ENCODE results near the gene PYGM. TPM values are rescaled to one million over a fixed set of nuclear protein-coding genes. Genes with fewer than 3 reads are reported as not detected.

PYGM gene
- total and polyA plus RNA-seq, 2 of the 8 experiments (the other 6 are each of a cell fraction or from before 2014, with no cell fraction given), result 9.6 to 10.0 TPM

DNA sequence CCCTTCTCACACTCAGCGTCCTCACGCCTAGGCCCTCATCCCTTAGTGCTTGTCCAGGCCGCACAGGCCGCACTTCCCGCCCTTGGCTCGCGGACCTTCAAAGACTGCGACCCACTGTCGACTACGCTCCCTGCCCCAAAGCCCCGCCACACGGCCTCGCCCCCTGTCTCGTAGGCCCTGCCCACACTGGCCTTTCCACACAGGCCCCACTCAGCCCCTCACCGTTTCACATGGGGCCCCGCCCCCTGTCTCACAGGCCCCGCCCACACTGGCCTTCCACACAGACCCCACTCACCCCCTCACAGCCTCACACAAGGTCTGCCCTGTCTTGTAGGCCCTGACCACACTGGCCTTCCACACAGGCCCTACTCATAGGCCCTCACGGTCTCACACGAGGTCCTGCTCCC, 47.8 kb downstream of the PYGM start:
- no peak overlapping the region for H4K91ac ChIP-seq (replicated peaks; ENCODE audit: insufficient read length, low read length)
- FAIRE-seq, result no peak
- ChIA-PET CTCF (ENCODE audit: partially characterized antibody) (no interaction called here), POLR2A (ENCODE audit: partially characterized antibody) (no interaction called here)
- peak overlapping the region; percentile 99 for H2BK15ac ChIP-seq (ENCODE audit: low read length)
- TF ChIP-seq, protein P1, sequence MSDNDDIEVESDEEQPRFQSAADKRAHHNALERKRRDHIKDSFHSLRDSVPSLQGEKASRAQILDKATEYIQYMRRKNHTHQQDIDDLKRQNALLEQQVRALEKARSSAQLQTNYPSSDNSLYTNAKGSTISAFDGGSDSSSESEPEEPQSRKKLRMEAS (IDR thresholded peaks at IDR 0.05), result peak; percentile 85
- TF ChIP-seq RXRA (IDR thresholded peaks at IDR 0.05; ENCODE audit: insufficient read depth, low read depth, low read length) (no peak), KDM4A (IDR thresholded peaks at IDR 0.05; ENCODE audit: low read depth, low read length, severe bottlenecking) (no peak)
- TF ChIP-seq, protein P2, sequence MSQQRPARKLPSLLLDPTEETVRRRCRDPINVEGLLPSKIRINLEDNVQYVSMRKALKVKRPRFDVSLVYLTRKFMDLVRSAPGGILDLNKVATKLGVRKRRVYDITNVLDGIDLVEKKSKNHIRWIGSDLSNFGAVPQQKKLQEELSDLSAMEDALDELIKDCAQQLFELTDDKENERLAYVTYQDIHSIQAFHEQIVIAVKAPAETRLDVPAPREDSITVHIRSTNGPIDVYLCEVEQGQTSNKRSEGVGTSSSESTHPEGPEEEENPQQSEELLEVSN (IDR thresholded peaks at IDR 0.05), result peak; percentile 97
- no peaks in the 10 kb centered on the region; the same call in 1 of the 2 replicates for H3K79me1 ChIP-seq (ENCODE audit: low read depth, low read length)
- peak overlapping the region; percentile 45; the same call in 1 of the 2 replicates for H2BK12ac ChIP-seq (ENCODE audit: low read depth, low read length)
- peak overlapping the region in 3 of 4 experiments; percentile 20 to 55 (median 29); a peak in 4 of 8 replicates for H3K4me3 ChIP-seq (ENCODE audit: extremely low read depth in 1 of 4, insufficient read depth in 2 of 4, low read depth in 3 of 4, low read length in 4 of 4)
- peaks cover 12 to 49% (median 33%) of the 10 kb centered on the region in 4 experiments for H3K27me3 ChIP-seq (replicated peaks in 1 of 4; ENCODE audit: control insufficient read depth in 3 of 4, extremely low read depth in 1 of 4, insufficient read depth in 3 of 4, low read length in 3 of 4)
- peak overlapping the region; percentile 66 to 80 for H3K4me2 ChIP-seq (ENCODE audit: insufficient read depth in 1 of 2, low read depth in 2 of 2, low read length in 2 of 2)
- peak overlapping the region; percentile 67; the same call in 1 of the 2 replicates for H2AK5ac ChIP-seq (ENCODE audit: low read depth, low read length)
- H3K23ac ChIP-seq (ENCODE audit: insufficient read length), result no peak overlapping the region
- H2BK5ac ChIP-seq (ENCODE audit: low read depth, low read length), result peak overlapping the region; percentile 20; the same call in 1 of the 2 replicates
- WGBS, 2 experiments (ENCODE audit: extremely low coverage in 1 of 2, insufficient coverage in 1 of 2, insufficient read length in 1 of 2, insufficient replicate concordance in 2 of 2, low coverage in 1 of 2, low lambda C conversion rate in 2 of 2, missing lambda C conversion rate in 1 of 2), result 47% methylated on average over 7 of the region's 19 CpGs; no CpG with 5 or more reads in 1 of the 2 experiments
- no peak overlapping the region for H3K27ac ChIP-seq (ENCODE audit: low read depth, low read length)
- no peak overlapping the region for H2AFZ ChIP-seq (ENCODE audit: low read length)
- peaks cover 0 to 3% (median 0%) of the 10 kb centered on the region in 4 experiments; a peak in 1 of 8 replicates for H3K36me3 ChIP-seq (ENCODE audit: control insufficient read depth in 2 of 4, insufficient read depth in 4 of 4, low read length in 3 of 4)
- no peak overlapping the region for H2BK120ac ChIP-seq (replicated peaks; ENCODE audit: low read depth, low read length)
- H3K9ac ChIP-seq (replicated peaks in 1 of 4; ENCODE audit: extremely low read depth in 1 of 4, low read depth in 3 of 4, low read length in 3 of 4), result no peak overlapping the region
- no peaks in the 10 kb centered on the region for H3K79me2 ChIP-seq (ENCODE audit: control insufficient read depth in 1 of 2, insufficient read depth in 2 of 2, low read length in 2 of 2)
- no peak overlapping the region for H3K56ac ChIP-seq (replicated peaks; ENCODE audit: insufficient read length, low read depth, low read length)
- H4K5ac ChIP-seq (ENCODE audit: insufficient read length, low read depth, low read length), result peak overlapping the region; percentile 23
- no peak overlapping the region for H3K14ac ChIP-seq (ENCODE audit: insufficient read length)
- peaks cover 12% of the 10 kb centered on the region; the same call in 1 of the 2 replicates for H3K23me2 ChIP-seq (ENCODE audit: low read depth, low read length)
- no peak overlapping the region for H4K8ac ChIP-seq (ENCODE audit: extremely low read depth, insufficient read depth, low read length)
- H2BK20ac ChIP-seq (ENCODE audit: low read length), result peak overlapping the region; percentile 72; the same call in 1 of the 2 replicates
- H3K18ac ChIP-seq (ENCODE audit: extremely low read depth, low read length), result peak overlapping the region; percentile 92
- peaks cover 12 to 28% (median 20%) of the 10 kb centered on the region in 4 experiments for H3K4me1 ChIP-seq (replicated peaks in 1 of 4; ENCODE audit: control insufficient read depth in 3 of 4, insufficient read depth in 4 of 4, low read length in 3 of 4)
- H4K20me1 ChIP-seq (replicated peaks in 1 of 2; ENCODE audit: control insufficient read depth in 1 of 2, insufficient read depth in 2 of 2, low read length in 2 of 2), result peaks cover 2 to 4% of the 10 kb centered on the region in 2 experiments
- H3K4ac ChIP-seq (replicated peaks; ENCODE audit: insufficient read length, low read depth, low read length), result no peak overlapping the region
- no peaks in the 10 kb centered on the region for H3K9me3 ChIP-seq (ENCODE audit: insufficient read depth in 2 of 2, low read depth in 1 of 2, low read length in 1 of 2)
- no peak for DNase-seq (ENCODE audit: low read depth in 1 of 2, low spot score in 2 of 2)
